SK-N-SH treated with all-trans-retinoic acid at 6 μM for 48 hours (cell line): ENCODE measurements around the gene EFCAB12.

Experiments
- ARNTL ChIP-seq: fragments of 450-650 bp; formaldehyde crosslinking; IDR thresholded peaks from 2 replicates; pipeline ENCODE4 v1.5.0; 2020; ENCODE audit warnings: low read depth, mild to moderate bottlenecking, moderate library complexity, borderline replicate concordance
- ESRRG ChIP-seq: fragments of 250-450 bp; sonication (Bioruptor Pico); IDR thresholded peaks from 2 replicates; pipeline ENCODE4 v1.6.1; 2021; ENCODE audit warnings: mild to moderate bottlenecking
- ISL1 ChIP-seq: fragments of 250-450 bp; sonication (Bioruptor Pico); IDR thresholded peaks from 2 replicates; pipeline ENCODE4 v2.1.2; 2022; ENCODE audit warnings: mild to moderate bottlenecking, moderate library complexity
- RARB ChIP-seq: fragments of 250-450 bp; sonication (Bioruptor Pico); IDR thresholded peaks from 2 replicates; pipeline ENCODE4 v1.8.0; 2021; ENCODE audit warnings: mild to moderate bottlenecking, moderate library complexity
- ZC3H10 ChIP-seq: fragments of 250-450 bp; sonication (Bioruptor Pico); IDR thresholded peaks from 2 replicates; pipeline ENCODE4 v1.5.1; 2021; ENCODE audit warnings: mild to moderate bottlenecking, moderate library complexity
- ZFP3 ChIP-seq: fragments of 250-450 bp; sonication (Bioruptor Pico); IDR thresholded peaks from 2 replicates; pipeline ENCODE4 v1.5.0; 2020; ENCODE audit warnings: mild to moderate bottlenecking, moderate library complexity
- ZNF565 ChIP-seq: fragments of 450-650 bp; formaldehyde crosslinking; conservative IDR thresholded peaks from 2 replicates; pipeline ENCODE4 v1.5.0; 2020; ENCODE audit warnings: low read depth, mild to moderate bottlenecking, moderate library complexity
- ZNF8 ChIP-seq: fragments of 450-650 bp; formaldehyde crosslinking; IDR thresholded peaks from 2 replicates; pipeline ENCODE4 v1.5.0; 2020; ENCODE audit warnings: mild to moderate bottlenecking, moderate library complexity
- TF ChIP-seq, protein P1 (sequence below): fragments of 250-450 bp; sonication (Bioruptor Pico); IDR thresholded peaks from 2 replicates; pipeline ENCODE4 v1.8.0; 2020; ENCODE audit warnings: mild to moderate bottlenecking, moderate library complexity, borderline replicate concordance
- TF ChIP-seq, protein P2 (sequence below): fragments of 250-450 bp; sonication (Bioruptor Pico); IDR thresholded peaks from 2 replicates; pipeline ENCODE4 v1.5.1; 2020; ENCODE audit warnings: low read depth, mild to moderate bottlenecking, moderate library complexity
- TF ChIP-seq, protein P3 (sequence below): fragments of 250-450 bp; sonication (Bioruptor Pico); IDR thresholded peaks from 2 replicates; pipeline ENCODE4 v1.5.1; 2021; ENCODE audit warnings: mild to moderate bottlenecking, moderate library complexity
- TF ChIP-seq, protein P4 (sequence below): fragments of 250-450 bp; sonication (Bioruptor Pico); IDR thresholded peaks from 2 replicates; pipeline ENCODE4 v1.5.0; 2020; ENCODE audit warnings: mild to moderate bottlenecking, moderate library complexity

DNA sequence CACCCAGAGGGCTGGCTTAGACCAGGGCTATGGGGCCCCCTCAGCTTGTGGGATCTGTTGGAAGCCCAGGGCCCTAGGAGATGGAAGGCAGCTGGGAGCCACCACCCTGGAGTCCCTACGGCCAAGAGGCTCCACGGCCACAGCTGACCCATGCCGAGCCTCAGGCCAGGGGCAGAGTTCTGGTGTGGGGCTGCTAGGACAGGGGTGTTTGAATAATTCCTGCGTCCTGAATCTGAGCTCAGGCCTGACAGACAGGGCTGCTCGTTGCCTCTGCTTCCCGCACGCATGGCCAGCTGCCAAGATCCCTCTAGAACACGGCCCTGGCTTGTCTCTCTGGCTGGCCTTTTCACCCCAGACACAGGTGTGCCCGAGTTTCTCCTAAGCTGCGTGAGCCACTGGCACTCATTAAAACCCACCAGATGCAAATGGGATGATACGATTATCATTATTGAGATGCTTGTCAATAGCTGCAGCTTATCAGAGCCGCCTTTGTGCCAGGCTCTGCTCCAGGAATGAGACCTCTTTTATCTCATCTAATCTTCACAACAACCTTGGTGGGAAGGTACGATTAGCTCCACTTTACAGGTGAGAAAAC is 70.2 kb downstream of the EFCAB12 start:
- TF ChIP-seq ISL1 (CRISPR knock-in tag) (no peak), ZNF565 (CRISPR knock-in tag) (no peak), ZNF8 (CRISPR knock-in tag) (no peak), ARNTL (no peak), ESRRG (no peak), RARB (no peak), ZFP3 (no peak), ZC3H10 (CRISPR knock-in tag) (no peak)
- TF ChIP-seq, protein P1, sequence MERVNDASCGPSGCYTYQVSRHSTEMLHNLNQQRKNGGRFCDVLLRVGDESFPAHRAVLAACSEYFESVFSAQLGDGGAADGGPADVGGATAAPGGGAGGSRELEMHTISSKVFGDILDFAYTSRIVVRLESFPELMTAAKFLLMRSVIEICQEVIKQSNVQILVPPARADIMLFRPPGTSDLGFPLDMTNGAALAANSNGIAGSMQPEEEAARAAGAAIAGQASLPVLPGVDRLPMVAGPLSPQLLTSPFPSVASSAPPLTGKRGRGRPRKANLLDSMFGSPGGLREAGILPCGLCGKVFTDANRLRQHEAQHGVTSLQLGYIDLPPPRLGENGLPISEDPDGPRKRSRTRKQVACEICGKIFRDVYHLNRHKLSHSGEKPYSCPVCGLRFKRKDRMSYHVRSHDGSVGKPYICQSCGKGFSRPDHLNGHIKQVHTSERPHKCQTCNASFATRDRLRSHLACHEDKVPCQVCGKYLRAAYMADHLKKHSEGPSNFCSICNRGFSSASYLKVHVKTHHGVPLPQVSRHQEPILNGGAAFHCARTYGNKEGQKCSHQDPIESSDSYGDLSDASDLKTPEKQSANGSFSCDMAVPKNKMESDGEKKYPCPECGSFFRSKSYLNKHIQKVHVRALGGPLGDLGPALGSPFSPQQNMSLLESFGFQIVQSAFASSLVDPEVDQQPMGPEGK = no peak
- TF ChIP-seq, protein P2, sequence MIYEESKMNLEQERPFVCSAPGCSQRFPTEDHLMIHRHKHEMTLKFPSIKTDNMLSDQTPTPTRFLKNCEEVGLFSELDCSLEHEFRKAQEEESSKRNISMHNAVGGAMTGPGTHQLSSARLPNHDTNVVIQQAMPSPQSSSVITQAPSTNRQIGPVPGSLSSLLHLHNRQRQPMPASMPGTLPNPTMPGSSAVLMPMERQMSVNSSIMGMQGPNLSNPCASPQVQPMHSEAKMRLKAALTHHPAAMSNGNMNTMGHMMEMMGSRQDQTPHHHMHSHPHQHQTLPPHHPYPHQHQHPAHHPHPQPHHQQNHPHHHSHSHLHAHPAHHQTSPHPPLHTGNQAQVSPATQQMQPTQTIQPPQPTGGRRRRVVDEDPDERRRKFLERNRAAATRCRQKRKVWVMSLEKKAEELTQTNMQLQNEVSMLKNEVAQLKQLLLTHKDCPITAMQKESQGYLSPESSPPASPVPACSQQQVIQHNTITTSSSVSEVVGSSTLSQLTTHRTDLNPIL (CRISPR knock-in tag) = no peak
- TF ChIP-seq, protein P3, sequence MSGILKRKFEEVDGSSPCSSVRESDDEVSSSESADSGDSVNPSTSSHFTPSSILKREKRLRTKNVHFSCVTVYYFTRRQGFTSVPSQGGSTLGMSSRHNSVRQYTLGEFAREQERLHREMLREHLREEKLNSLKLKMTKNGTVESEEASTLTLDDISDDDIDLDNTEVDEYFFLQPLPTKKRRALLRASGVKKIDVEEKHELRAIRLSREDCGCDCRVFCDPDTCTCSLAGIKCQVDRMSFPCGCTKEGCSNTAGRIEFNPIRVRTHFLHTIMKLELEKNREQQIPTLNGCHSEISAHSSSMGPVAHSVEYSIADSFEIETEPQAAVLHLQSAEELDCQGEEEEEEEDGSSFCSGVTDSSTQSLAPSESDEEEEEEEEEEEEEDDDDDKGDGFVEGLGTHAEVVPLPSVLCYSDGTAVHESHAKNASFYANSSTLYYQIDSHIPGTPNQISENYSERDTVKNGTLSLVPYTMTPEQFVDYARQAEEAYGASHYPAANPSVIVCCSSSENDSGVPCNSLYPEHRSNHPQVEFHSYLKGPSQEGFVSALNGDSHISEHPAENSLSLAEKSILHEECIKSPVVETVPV = no peak
- TF ChIP-seq, protein P4, sequence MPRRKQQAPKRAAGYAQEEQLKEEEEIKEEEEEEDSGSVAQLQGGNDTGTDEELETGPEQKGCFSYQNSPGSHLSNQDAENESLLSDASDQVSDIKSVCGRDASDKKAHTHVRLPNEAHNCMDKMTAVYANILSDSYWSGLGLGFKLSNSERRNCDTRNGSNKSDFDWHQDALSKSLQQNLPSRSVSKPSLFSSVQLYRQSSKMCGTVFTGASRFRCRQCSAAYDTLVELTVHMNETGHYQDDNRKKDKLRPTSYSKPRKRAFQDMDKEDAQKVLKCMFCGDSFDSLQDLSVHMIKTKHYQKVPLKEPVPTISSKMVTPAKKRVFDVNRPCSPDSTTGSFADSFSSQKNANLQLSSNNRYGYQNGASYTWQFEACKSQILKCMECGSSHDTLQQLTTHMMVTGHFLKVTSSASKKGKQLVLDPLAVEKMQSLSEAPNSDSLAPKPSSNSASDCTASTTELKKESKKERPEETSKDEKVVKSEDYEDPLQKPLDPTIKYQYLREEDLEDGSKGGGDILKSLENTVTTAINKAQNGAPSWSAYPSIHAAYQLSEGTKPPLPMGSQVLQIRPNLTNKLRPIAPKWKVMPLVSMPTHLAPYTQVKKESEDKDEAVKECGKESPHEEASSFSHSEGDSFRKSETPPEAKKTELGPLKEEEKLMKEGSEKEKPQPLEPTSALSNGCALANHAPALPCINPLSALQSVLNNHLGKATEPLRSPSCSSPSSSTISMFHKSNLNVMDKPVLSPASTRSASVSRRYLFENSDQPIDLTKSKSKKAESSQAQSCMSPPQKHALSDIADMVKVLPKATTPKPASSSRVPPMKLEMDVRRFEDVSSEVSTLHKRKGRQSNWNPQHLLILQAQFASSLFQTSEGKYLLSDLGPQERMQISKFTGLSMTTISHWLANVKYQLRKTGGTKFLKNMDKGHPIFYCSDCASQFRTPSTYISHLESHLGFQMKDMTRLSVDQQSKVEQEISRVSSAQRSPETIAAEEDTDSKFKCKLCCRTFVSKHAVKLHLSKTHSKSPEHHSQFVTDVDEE (CRISPR knock-in tag) = no peak
